T-helper 2 cell (primary cell): ENCODE data around the gene RNF181.
A peak's percentile ranks its signal among the peaks of the same experiment; 100 is the strongest.
"Not testable (repeated sequence)": the region's sequence is repeated elsewhere in the genome, so short reads cannot be mapped to it uniquely, and the experiment has no call there.

Experiments used
- DNase-seq, 5 experiments: peaks; one replicate each; pipeline versions ENCODE4 v3.0.0 to v3.0.0-alpha.2; 2012 to 2022
- total RNA-seq, 2 donors: gene quantifications; one replicate each; lab custom pipeline; 2026; lab: John Stamatoyannopoulos, UW

RNF181 gene
- total RNA-seq = 15.6 to 23.4 reads per million in 2 donors

- peak; percentile 67 to 97 (median 86) for DNase-seq
Observed at GRCh38 chr2:85595301-85596025, at the start of gene RNF181. TSS of gene RNF181 (plus strand) at chr2:85595745. CDS start at chr2:85595764, 19 bp downstream.

GRCh38 chr2:85545780-85546240 lies 49.7 kb upstream of the RNF181 start:
- no peak for DNase-seq

DNA sequence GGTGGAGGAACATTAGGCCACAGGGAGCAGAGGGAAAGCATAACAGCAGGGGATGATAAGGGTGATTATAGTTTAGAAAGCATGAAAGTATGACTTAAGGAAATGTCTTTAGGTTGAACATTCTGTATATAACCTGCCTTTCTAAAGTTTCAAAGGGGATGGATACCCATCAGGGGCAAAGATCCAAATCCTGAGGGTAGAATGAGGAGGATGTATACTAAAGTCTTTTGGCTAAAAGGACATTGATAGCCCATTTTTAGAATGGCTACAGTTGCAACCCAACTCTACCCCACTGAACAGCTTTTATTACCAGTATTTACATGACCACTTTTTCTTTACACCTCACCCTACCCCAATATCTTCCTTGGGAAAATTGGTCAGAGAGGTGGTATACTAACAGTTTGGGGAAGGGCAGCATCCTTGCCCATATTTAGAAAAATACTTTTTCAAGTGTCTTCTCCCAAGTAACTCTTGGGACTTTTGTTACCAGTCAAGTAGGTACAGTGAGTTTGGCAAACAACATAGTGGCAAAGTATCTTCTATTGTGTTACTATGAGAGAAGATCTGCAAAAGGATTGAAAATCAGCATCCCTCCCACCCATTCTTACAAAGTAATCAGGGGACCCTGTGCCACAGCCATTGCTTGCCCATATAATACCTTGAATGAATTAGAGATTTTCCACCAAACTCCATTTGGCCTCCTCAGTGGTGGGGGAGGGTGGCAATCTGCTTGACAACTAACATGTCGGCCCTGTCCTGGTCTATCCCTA lies 48.3 kb upstream of the RNF181 start:
- no peak for DNase-seq

GRCh38 chr2:85547859-85548607 lies 47.5 kb upstream of the RNF181 start:
- no peak for DNase-seq

DNA sequence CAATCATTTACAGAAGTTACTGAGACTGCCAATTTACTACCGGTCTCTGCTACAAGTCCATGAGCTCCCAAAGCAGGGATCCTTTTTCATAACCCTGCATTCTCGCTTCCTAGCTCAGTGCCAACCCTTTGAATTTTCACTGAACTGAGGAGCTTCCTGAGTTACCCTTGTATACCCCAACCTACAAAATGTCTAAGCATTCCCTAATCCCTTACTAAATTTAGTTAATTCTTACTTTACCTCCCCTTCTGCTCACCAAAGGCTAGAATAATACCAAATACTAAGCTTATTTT lies 47.0 kb upstream of the RNF181 start:
- no peak for DNase-seq

GRCh38 chr2:85549095-85549494 lies 46.5 kb upstream of the RNF181 start:
- DNase-seq = no peak

GRCh38 chr2:85549826-85550225 lies 45.7 kb upstream of the RNF181 start:
- no peak for DNase-seq

DNA sequence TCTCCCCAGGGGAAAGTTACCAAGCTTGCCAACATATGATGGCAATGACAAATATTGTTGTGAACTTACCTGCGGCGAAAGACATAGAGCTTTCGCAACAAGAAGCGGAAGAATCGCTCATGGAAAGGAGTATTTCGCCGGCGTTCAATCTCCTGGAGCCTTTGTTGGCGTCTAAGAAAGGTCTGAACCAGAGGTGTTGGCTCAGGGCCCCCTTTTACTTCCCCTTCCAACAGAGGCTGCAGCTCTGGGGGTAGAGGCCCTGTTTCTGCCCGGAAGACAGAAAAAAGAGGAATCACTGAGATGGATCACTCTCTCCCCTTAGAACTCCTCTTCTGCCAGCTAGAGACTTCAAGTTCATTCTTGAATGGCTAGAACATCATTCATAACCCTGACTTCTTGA lies 45.1 kb upstream of the RNF181 start:
- no peak for DNase-seq

- peak; percentile 56 to 84 (median 78) for DNase-seq
Observed at GRCh38 chr2:85551698-85552678, 43.6 kb upstream of the RNF181 start.

GRCh38 chr2:85553184-85553583 lies 42.4 kb upstream of the RNF181 start:
- DNase-seq = no peak

DNA sequence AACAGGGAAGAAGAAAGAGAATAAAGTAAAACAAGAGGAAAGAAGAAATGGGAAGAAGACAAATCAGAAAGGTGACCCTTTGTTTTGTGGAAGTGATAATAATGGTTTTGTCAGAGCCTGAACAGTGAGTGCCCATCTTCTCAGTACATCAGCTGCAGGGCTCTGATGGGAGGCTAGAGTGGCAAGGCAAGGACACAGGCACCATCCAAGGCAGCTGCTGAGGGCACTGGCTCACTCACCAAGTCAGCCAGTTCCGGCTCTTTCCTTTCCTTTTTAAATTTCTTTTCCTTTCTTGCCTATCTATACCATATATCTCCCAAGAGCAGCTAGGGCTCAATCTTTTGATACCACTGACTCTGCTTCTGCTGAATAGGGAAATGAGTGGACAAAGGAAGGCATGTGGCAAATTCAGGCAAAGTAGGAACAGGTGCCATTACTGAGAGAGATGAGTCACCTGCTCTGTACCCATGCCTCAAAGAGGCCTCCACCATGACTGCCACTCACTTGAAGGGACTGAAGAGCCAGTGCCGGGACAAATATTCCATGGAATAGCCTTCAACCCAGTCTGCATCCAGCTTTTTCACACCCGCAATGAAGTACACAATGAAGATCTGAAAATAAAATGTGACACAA lies 40.4 kb upstream of the RNF181 start:
- no peak for DNase-seq

DNA sequence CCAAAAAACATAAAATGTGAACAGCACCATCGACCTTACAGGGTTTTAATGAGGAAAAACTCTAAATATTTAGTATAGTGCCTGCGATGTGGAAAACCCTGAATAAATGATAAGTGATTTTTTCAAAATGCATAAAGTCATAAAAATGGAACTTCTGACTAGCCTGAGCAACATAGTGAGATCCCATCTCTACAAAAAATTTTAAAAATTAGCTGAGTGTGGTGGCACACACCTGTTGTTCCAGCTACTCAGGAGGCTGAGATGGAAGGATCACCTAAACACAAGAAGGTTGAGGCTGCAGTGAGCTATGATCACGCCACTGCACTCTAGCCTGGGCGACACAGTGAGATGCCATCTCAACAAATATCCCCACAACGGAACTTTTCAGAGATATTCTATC lies 38.4 kb upstream of the RNF181 start:
- no peak for DNase-seq

DNA sequence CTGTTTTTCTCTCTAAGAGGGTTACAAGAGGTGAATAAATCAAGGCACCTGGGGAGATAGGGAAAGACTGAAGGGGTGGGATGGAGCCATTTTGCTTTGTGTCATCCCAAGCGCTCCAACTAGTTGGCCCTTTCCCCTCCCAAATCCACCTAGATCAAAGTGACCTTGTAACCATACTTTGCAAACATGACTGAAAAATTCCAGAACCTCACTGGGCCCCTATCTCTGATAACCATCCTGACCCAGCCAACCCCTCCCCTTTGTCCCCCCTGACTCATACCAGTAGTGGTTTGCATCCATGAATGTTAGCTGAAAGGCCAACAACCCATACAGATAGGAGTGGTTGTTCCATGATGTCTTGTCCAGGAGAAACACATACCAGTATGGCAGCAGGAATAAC lies 37.4 kb upstream of the RNF181 start:
- no peak for DNase-seq

DNA sequence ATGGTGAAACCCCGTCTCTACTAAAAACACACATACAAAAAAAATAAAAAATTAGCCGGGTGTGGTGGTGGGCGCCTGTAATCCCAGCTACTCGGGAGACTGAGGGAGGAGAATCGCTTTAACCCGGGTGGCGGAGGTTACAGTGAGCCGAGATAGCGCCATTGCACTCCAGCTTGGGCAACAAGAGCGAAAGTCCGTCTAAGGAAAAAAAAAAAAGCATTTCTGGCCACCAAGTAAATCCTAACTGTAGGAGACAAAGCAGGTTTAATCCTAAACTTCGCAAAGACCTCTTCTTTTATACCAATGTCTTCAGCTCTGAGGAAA lies 35.2 kb upstream of the RNF181 start:
- DNase-seq = not testable (repeated sequence)

DNA sequence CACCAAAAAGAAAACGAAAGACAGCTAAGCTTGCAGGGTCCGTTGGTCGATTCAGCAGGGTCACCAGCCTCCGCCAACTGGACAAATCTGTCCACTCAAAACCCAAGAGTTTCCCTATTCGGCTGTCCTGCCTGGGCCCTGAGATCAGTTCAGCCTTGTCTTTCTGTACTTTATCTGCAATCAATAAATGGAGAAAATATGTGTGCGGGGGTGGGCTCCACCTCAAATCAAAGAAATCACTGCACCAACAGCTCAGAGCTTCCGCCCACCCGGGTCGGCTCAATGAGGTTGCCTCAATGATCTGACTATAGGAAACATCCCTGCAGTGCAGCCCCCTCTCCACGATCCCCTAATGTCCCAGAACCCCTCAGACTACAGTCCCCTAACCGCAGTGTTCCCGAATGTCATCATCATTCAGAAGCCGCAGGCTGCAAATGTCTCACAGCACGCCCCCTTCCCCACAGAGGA lies 34.7 kb upstream of the RNF181 start:
- DNase-seq = no peak

GRCh38 chr2:85561280-85562212 lies 34.0 kb upstream of the RNF181 start, which contains the start of gene GGCX:
TSS of gene GGCX (minus strand) at chr2:85561493. CDS start at chr2:85561428, 65 bp downstream.
- DNase-seq = peak; percentile 79 to 97 (median 92)

- no peak for DNase-seq
Observed at GRCh38 chr2:85564144-85564563, 31.4 kb upstream of the RNF181 start.

- no peak for DNase-seq
Observed at GRCh38 chr2:85566265-85566664, 29.3 kb upstream of the RNF181 start.

DNA sequence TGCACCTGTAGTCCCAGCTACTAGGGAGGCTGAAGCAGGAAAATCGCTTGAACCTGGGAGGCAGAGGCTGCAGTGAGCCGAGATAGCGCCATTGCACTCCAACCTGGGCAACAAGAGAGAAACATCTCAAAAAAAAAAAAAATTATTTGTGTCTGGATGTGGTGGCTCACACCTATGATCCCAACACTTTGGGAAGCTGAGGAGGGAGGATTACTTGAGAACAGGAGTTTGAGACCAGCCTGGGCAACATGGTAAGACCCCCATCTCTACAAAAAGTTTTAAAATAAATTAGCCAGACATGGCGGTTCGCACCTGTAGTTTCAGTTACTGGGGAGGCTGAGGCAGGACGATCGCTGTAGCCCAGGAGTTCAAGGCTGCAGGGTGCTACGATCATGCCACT lies 19.8 kb upstream of the RNF181 start:
- DNase-seq = no peak

DNA sequence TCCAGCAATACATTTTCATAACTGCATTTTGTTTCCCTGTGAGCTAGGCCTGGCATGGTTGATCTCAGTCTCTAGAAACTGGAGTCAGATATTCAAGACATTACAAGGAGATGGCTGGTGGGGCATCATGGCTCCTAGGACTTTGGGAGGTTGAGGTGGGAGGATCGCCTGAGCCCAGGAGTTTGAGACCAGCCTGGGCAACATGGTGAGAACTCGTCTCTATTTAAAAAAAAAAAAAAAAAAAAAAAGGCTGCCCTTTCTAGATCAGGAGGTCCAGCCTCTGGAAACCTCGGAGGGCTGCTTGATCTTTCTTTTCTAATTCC lies 18.5 kb upstream of the RNF181 start:
- no peak for DNase-seq
